Stomach (tissue), 9 donors: Measurements from ENCODE around the gene SMTNL2. TPM values are rescaled to one million over a fixed set of nuclear protein-coding genes. Genes with fewer than 3 reads are reported as not detected.

Experiments used
- DNase-seq, 2 donors: peaks; one replicate each; pipeline versions ENCODE4 v3.0.0 to v3.0.0-alpha.2; 2013 to 2019
- H3K27ac ChIP-seq, 5 donors: fragments of 200-600 bp in 4 of 5; sonication (generic) in 4 of 5; one replicate each; pipeline ENCODE4 v1.5.1; 2013 to 2019; ENCODE audit warnings: mild to moderate bottlenecking in 1 of 5, moderate library complexity in 1 of 5
- H3K27me3 ChIP-seq, 3 donors: fragments of 200-600 bp; sonication (generic); one replicate each; pipeline ENCODE4 v1.5.1; 2017 to 2019; ENCODE audit warnings: mixed run types in 1 of 3
- H3K36me3 ChIP-seq, 4 donors: fragments of 200-600 bp; sonication (generic); 1 replicate in 3 of 4; 2 replicates in 1 of 4; pipeline ENCODE4 v1.5.1; 2016 to 2019
- H3K4me1 ChIP-seq, 4 donors: fragments of 200-600 bp; sonication (generic); one replicate each; pipeline ENCODE4 v1.5.1; 2016 to 2019
- H3K4me3 ChIP-seq, 4 donors: fragments of 200-600 bp; sonication (generic) in 3 of 4; one replicate each; pipeline ENCODE4 v1.5.1; 2016 to 2019; ENCODE audit warnings: mild to moderate bottlenecking in 1 of 4
- H3K9me3 ChIP-seq, 4 donors: fragments of 200-600 bp; sonication (generic); one replicate each; pipeline ENCODE4 v1.5.1; 2016 to 2019
- CTCF ChIP-seq, 7 experiments: fragments of 450-650 bp in 4 of 7; fragments of 200-600 bp in 3 of 7; sonication (generic) in 3 of 7; IDR thresholded peaks; one replicate each; pipeline ENCODE4 v1.5.1; 2016 to 2019; ENCODE audit warnings: antibody characterized with exemption in 7 of 7, control low read depth in 2 of 7, mild to moderate bottlenecking in 1 of 7
- EP300 ChIP-seq: sonication (generic); formaldehyde crosslinking; IDR thresholded peaks from one replicate; pipeline ENCODE4 v1.6.1; 2017; ENCODE audit warnings: antibody characterized with exemption
- POLR2A ChIP-seq, 4 donors: fragments of 450-650 bp; IDR thresholded peaks; one replicate each; pipeline ENCODE4 v1.6.1; 2016; ENCODE audit warnings: antibody characterized with exemption in 4 of 4, control low read depth in 2 of 4, mild to moderate bottlenecking in 1 of 4, moderate library complexity in 1 of 4
- POLR2AphosphoS5 ChIP-seq, 3 donors: sonication (generic); formaldehyde crosslinking; IDR thresholded peaks; one replicate each; pipeline ENCODE4 v1.6.1; 2016; ENCODE audit warnings: antibody characterized with exemption in 3 of 3
- WGBS, 5 donors: extraction: QIAGEN DNeasy Blood & Tissue Kit in 3 of 5; methylation state at CpG; one replicate each; pipeline versions ENCODE4 v1.1.5 to v1.1.7; 2013 to 2018; 5-methylcytosine and 5-hydroxymethylcytosine counted together
- intact Hi-C: fragments of 100-400 bp; cut with DNase I; formaldehyde crosslinking; loops from one replicate; pipeline ENCODE4 v1.15.1; 2023; ENCODE audit warnings: low total_unique reads
- polyA plus RNA-seq, 3 donors: library from polyadenylated mRNA; stranded (reverse); fragments of 200-250 nt; gene quantifications; one replicate each; pipeline ENCODE4 v1.2.3, GENCODE V29; 2013
- total RNA-seq, 5 donors: library from RNA; depleted of rRNA; stranded (reverse); fragments of >200 nt; gene quantifications; one replicate each; pipeline versions ENCODE4 v1.1.0 to v1.2.3, GENCODE V29; 2014 to 2016
- donor health status: healthy with polysubstance abuse.
- donor health status: Bipolar disorder and iron deficiency.
- donor health status: healthy.

The SMTNL2 gene
- total and polyA plus RNA-seq, 8 donors: 0.50 to 1.9 (median 1.5) TPM; not detected in 4

GRCh38 chr17:4542003-4542725 is 42.2 kb upstream of the SMTNL2 start:
- peaks cover 21 to 44% (median 34%) of the 10 kb centered on the region in 4 donors for H3K4me1 ChIP-seq
- no peaks in the 10 kb centered on the region for H3K9me3 ChIP-seq
- H3K4me3 ChIP-seq: no peak overlapping the region
- H3K27me3 ChIP-seq: no peaks in the 10 kb centered on the region
- H3K27ac ChIP-seq: peak overlapping the region in 4 of 5 donors; percentile 18 to 73 (median 48)
- 78 to 92% (median 89%) methylated on average over 7 to 14 of the region's 14 CpGs for WGBS, 5 donors
- TF ChIP-seq POLR2A (IDR thresholded peaks at IDR 0.05) (no peak), CTCF (IDR thresholded peaks at IDR 0.05) (no peak), POLR2AphosphoS5 (IDR thresholded peaks at IDR 0.05) (no peak), EP300 (no peak)
- peaks cover 57 to 100% (median 97%) of the 10 kb centered on the region in 4 donors for H3K36me3 ChIP-seq
- intact Hi-C loops: loop anchor here (10.0 kb wide), 1 partner anchor 117 kb away; no protein-coding TSS in a partner anchor
- no peak for DNase-seq

- Histone ChIP-seq H3K36me3 (peaks cover 61 to 100% (median 100%) of the 10 kb centered on the region in 4 donors), H3K4me1 (peaks cover 15 to 38% (median 28%) of the 10 kb centered on the region in 4 donors), H3K4me3 (no peak overlapping the region), H3K27ac (peak overlapping the region in 1 of 5 donors; percentile 73), H3K9me3 (no peaks in the 10 kb centered on the region), H3K27me3 (no peaks in the 10 kb centered on the region)
- TF ChIP-seq POLR2AphosphoS5 (IDR thresholded peaks at IDR 0.05): no peak
- TF ChIP-seq POLR2A (IDR thresholded peaks at IDR 0.05): no peak
- TF ChIP-seq CTCF (IDR thresholded peaks at IDR 0.05): no peak
- TF ChIP-seq EP300: no peak
- 78 to 88% (median 81%) methylated on average over 18 to 19 of the region's 19 CpGs for WGBS, 5 donors
- peak in 1 of 2 donors; percentile 46 for DNase-seq
- intact Hi-C loops: loop anchor here (10.0 kb wide), 1 partner anchor 118 kb away; no protein-coding TSS in a partner anchor
Observed at GRCh38 chr17:4542726-4543191, 41.6 kb upstream of the SMTNL2 start.

- DNase-seq: no peak
- WGBS, 5 donors: 55 to 73% (median 69%) methylated on average over 15 to 19 of the region's 19 CpGs
- H3K27me3 ChIP-seq: no peaks in the 10 kb centered on the region
- peaks cover 11 to 30% (median 20%) of the 10 kb centered on the region in 4 donors for H3K4me1 ChIP-seq
- TF ChIP-seq POLR2AphosphoS5 (IDR thresholded peaks at IDR 0.05): no peak
- no peak for TF ChIP-seq CTCF (IDR thresholded peaks at IDR 0.05)
- no peak for TF ChIP-seq POLR2A (IDR thresholded peaks at IDR 0.05)
- no peak for TF ChIP-seq EP300
- H3K27ac ChIP-seq: no peak overlapping the region
- H3K9me3 ChIP-seq: no peaks in the 10 kb centered on the region
- H3K4me3 ChIP-seq: no peak overlapping the region
- peaks cover 67 to 100% (median 100%) of the 10 kb centered on the region in 4 donors for H3K36me3 ChIP-seq
- intact Hi-C loops: loop anchor here (10.0 kb wide), 1 partner anchor 119 kb away; no protein-coding TSS in a partner anchor
Observed at GRCh38 chr17:4543557-4544026, 40.7 kb upstream of the SMTNL2 start.

- no peak for TF ChIP-seq POLR2AphosphoS5 (IDR thresholded peaks at IDR 0.05)
- TF ChIP-seq CTCF (IDR thresholded peaks at IDR 0.05): no peak
- TF ChIP-seq POLR2A (IDR thresholded peaks at IDR 0.05): no peak
- TF ChIP-seq EP300: no peak
- 87 to 94% (median 91%) methylated on average over 26 to 37 of the region's 37 CpGs for WGBS, 5 donors
- Histone ChIP-seq H3K27me3 (no peaks in the 10 kb centered on the region), H3K4me3 (no peak overlapping the region), H3K27ac (no peak overlapping the region), H3K9me3 (no peaks in the 10 kb centered on the region), H3K4me1 (peaks cover 9 to 28% (median 18%) of the 10 kb centered on the region in 4 donors), H3K36me3 (peaks cover 67 to 100% (median 100%) of the 10 kb centered on the region in 4 donors)
- intact Hi-C loops: loop anchor here (10.0 kb wide), 1 partner anchor 120 kb away; no protein-coding TSS in a partner anchor
- DNase-seq: no peak
Observed at GRCh38 chr17:4544135-4544950, 40.0 kb upstream of the SMTNL2 start.
